ENCODE measurements around the gene CELSR1.

The CELSR1 gene

DNA sequence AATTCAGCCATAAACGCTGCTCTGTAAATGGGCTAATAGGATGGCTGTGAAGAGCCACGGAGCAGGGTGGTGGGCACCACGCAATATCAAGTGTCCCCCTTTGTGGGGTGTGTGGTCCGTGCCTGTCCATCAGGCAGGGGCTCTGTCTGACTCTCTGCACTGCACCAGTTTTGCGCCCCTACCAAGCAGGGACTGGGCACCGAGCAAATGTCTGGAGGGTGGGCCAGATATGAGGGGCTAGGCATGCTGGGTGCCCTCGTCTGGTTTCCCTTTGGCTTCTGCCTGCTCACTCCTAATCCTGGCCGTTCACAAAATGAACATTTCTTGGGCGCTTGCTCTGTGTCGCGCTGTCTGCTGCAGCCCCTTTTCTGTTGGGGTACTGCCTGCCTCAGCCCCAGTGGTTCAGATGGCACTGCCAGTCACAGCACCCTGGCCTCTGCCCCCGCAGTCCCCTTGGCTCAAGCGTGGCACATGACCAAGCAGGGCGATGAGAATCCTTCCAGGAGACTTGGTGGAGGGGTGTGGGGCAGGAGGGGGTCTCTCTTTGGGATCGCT lies 37.1 kb upstream of the CELSR1 start:
- TF ChIP-seq, protein P1, sequence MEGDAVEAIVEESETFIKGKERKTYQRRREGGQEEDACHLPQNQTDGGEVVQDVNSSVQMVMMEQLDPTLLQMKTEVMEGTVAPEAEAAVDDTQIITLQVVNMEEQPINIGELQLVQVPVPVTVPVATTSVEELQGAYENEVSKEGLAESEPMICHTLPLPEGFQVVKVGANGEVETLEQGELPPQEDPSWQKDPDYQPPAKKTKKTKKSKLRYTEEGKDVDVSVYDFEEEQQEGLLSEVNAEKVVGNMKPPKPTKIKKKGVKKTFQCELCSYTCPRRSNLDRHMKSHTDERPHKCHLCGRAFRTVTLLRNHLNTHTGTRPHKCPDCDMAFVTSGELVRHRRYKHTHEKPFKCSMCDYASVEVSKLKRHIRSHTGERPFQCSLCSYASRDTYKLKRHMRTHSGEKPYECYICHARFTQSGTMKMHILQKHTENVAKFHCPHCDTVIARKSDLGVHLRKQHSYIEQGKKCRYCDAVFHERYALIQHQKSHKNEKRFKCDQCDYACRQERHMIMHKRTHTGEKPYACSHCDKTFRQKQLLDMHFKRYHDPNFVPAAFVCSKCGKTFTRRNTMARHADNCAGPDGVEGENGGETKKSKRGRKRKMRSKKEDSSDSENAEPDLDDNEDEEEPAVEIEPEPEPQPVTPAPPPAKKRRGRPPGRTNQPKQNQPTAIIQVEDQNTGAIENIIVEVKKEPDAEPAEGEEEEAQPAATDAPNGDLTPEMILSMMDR (IDR thresholded peaks at IDR 0.05; ENCODE audit: low read depth, low read length, missing control alignments), result no peak
- no peak overlapping the region for H3K4me3 ChIP-seq (replicated peaks; ENCODE audit: low read depth, low read length)

DNA sequence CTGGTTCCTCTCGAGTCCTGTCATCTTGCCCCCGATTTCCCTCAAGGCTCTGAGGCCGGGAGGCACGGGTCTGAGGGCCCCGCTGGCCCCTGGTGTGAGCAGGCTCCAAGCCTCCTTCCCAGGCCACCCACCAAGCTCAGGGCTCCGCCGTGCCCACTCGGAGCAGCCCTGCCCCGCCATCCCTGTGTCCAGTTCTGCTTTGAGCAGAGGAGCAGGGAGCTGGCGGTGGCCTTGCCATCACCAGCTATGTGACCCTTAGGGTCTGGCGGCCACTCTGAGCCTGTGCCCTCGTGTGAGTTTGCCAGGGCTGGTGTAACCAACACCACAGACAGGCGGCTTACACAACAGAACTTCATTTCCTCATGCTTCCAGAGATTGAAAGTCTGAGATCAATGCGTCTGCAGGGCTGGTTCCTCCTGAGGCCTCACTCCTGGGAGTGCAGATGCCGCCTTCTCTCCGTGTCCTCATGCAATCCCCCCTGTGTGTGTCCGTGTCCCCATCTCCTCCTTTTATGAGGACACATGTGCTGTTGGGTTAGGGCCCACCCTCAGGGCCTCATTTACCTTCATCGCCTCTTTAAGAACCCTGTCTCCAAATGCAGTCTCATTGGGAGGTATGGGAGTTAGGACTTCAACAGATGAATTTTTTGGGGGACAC lies 36.5 kb upstream of the CELSR1 start:
- no peak overlapping the region for H3K4me3 ChIP-seq (replicated peaks; ENCODE audit: low read depth, low read length)
- TF ChIP-seq, protein P1 (IDR thresholded peaks at IDR 0.05; ENCODE audit: low read depth, low read length, missing control alignments), result no peak
- no peak for DNase-seq (ENCODE audit: extremely low read depth, low read depth)

More for the DNA sequence above, 37.1 kb upstream of the CELSR1 start:
- DNase-seq (ENCODE audit: extremely low read depth, low read depth), result no peak

- no peak overlapping the region for H3K4me3 ChIP-seq (replicated peaks; ENCODE audit: low read depth, low read length)
- TF ChIP-seq, protein P1 (IDR thresholded peaks at IDR 0.05; ENCODE audit: low read depth, low read length, missing control alignments), result no peak
Observed at GRCh38 chr22:46572911-46573780, 35.7 kb upstream of the CELSR1 start.

DNA sequence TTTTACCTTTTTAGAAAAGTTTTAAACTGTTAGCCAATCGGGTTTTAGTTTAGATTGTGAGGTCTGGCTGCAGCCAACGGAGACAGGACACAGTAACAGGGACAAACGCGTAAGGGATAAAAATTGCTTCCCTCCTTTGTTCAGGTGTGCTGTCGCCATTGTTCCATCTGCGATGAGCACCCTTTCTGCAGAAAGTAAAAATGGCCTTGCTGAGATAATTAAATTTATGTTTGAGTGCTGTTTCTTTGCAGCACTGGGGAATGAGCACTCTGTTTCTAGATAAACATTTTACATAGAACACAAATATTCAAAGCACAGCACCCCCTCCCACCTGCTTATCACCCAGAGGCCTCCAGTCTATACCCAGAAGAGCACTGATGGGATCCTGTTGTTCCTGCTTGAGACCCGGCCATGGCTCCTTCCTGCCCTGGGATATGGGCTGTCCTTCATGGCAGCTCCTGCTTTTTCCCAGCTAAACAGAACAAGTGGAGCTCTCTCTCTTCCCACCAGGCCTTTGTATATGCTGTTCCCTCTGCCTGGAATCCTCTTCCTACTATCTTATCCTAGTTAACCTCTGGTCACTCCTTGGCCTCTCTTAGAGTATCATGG lies 34.3 kb upstream of the CELSR1 start:
- no peak for DNase-seq (ENCODE audit: extremely low read depth, low read depth)
- H3K4me3 ChIP-seq (replicated peaks; ENCODE audit: low read depth, low read length), result no peak overlapping the region
- TF ChIP-seq, protein P1 (IDR thresholded peaks at IDR 0.05; ENCODE audit: low read depth, low read length, missing control alignments), result no peak

More at GRCh38 chr22:46572911-46573780, 35.7 kb upstream of the CELSR1 start:
- DNase-seq (ENCODE audit: extremely low read depth, low read depth), result no peak

DNA sequence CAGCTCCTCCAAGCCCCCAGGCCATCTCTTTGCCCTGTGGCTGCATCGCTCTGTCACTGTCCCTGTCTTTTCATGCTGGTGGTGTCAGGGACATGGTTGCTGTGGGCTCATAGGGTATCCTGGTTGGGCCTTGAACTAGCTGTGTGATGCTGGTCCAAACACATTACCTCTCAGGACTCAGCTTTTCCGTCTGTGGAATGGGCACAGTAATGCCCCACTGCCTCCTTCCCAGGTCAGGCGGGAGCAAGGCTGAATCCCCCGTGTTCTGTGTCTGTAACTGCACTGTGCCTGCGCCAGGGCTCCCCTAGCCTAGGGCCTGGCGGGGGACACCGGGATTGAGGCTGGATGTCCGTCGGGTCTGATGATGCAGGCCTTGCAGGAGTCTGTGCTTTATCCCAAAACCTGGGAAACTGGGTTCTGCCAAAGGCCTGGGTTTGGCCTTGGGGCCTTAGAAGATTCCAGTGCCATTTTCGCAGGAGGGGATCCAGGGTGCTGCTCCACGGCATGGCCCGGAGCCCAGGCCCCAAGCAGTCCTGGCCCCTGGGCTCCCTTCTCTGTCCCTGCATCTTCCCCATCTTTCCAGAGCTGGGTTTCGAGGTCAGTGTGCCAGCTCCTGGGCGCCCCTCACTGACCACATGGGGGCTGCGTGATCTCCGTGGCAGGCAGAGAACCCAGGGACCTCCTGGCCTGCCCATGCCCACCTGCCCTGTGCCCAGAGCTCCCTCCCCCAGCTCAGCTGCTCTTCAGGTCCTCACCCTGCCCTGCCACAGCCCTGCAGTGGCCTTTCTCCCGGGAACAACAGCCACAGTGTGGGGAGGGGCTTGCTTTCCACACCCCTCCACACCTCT lies 32.7 kb upstream of the CELSR1 start:
- no peak overlapping the region for H3K4me3 ChIP-seq (replicated peaks; ENCODE audit: low read depth, low read length)
- DNase-seq (ENCODE audit: extremely low read depth, low read depth), result no peak
- TF ChIP-seq, protein P1 (IDR thresholded peaks at IDR 0.05; ENCODE audit: low read depth, low read length, missing control alignments), result no peak
